Measurements from ENCODE around the gene PDCD1.
"Not testable (repeated sequence)": the region's sequence is repeated elsewhere in the genome, so short reads cannot be mapped to it uniquely, and the experiment has no call there.

The PDCD1 gene

DNA sequence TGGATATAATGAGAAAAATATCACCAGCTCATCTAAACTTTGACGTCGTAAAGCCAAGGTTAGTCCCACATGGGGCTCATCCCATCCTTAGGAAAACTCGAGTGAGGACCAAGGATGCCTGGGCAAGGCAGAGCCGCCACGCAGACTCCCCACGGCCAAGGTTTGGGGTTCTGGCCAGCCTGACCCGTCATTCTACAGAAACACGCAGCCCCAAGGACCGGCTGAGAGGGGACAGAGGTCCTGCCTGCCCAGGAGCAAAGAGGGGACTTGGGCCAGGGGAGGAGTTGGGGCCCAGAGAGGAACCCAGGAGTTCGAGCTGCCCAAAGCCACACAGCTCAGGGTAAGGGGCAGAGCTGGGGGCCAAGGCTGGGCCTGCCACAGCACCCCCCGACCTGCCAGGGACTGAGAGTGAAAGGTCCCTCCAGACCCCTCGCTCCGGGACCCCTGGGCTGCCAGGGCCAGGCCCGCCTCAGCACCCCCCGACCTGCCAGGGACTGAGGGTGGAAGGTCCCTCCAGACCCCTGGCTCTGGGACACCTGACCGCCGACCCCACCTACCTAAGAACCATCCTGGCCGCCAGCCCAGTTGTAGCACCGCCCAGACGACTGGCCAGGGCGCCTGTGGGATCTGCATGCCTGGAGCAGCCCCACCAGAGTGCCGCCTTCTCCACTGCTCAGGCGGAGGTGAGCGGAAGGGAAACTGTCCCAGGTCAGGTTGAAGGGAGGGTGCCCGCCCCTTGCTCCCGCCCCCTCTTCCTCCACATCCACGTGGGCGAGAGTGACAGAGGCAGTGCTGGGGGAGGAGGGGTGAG lies at the start of gene PDCD1:
Gene PDCD1 (minus strand): TSS at position 689 of the 811 bp plus-strand sequence. CDS start 56 bp downstream, at position 633.
- no peak for DNase-seq

DNA sequence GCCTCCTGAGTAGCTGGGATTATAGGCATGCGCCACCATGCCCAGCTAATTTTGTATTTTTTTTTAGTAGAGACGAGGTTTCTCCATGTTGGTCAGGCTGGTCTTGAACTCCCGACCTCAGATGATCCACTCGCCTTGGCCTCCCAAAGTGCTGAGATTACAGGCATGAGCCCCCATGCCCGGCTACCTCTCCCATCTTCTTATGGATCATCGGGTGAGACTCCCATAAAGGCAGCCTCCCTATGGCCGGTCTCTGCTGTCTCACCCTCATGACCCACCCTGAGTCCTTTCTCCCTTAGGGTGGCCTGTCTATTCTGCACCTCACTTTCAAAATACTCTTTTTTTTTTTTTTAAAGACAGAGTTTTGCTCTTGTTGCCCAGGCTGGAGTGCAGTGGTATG lies 49.1 kb upstream of the PDCD1 start:
- DNase-seq = not testable (repeated sequence)

DNA sequence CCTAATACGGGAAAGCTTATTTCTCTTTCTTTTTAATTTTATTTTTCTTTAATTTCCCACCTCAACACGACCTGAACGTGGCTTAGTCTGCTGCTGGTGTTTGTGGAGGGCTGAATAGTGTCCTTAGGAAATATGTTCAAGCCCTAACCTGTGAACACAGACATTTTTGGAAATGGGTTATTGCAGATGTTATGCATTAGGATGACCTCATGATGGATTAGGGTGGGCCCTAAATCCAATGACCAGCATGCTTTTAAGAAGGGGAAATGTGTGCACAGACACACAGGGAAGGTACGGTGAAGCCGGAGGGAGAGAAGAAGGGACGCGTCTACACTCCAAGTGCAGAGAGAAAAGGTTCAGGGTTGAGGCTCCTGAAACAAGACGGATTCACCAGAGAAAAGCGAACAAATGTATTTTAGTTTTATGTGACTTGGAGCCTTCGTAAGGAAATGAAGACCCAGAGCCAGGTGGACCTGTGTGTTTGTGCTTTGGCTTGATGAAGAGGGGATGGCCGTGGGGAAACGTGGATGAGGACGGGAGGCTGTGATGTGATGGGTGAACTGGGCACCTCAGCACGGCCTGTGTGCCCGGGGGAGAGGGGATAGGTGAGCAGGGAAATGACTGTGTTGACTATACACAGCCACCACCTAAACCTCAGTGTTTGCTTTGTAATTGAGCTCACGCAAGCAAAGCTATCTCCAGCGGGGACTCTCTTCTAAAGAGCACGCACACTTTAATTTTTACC lies 48.3 kb upstream of the PDCD1 start:
- DNase-seq = no peak

DNA sequence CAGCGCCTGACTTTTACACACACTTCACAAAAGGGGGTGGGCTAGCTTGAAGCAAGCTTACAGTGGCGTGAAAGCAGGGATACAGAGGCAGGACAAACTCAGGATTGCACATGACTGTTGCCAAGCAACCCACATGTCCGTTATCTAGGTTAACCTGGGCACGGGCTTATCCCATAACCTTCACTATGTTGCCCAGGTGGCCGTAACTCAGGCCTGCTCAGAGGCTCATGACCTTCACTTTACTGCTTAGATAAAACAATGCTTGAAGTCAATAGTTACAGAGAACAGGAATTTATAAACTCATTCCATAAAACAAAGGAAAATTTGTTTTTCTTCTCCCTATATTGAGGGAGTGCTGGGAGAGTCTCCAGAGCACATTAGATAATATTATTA lies 47.7 kb upstream of the PDCD1 start:
- DNase-seq = not testable (repeated sequence)

DNA sequence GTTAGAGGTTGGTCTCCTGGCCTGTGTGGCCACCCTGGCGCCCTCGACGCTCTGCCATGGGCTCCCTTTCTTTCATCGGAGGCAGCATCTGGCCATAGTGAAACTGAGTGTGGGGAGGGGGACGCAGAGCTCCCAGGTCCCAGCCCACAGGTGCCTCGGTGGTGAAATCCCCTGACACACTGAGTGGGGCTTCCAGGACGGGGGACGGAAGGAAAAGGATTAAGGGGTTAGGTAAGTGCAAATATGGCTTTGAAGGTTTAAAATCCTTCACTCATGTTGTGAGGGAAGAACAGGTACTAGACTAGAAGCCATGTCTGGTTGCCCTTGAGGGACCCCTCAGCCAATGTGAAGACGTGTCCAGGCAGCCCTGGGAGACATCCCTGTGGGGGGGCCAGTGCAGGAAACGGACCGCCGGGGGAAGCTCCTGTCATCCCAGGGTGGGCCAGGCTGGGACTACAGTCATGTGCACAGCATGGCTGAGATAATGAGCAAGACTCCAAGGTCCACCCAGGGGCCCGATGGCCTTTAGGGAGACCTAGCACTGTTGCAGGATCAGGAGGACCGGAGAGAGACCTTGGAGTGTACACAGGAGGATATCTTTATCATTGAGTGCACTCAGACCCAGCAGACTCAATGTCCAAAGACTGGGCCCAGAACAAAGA lies 47.2 kb upstream of the PDCD1 start:
- DNase-seq = no peak

DNA sequence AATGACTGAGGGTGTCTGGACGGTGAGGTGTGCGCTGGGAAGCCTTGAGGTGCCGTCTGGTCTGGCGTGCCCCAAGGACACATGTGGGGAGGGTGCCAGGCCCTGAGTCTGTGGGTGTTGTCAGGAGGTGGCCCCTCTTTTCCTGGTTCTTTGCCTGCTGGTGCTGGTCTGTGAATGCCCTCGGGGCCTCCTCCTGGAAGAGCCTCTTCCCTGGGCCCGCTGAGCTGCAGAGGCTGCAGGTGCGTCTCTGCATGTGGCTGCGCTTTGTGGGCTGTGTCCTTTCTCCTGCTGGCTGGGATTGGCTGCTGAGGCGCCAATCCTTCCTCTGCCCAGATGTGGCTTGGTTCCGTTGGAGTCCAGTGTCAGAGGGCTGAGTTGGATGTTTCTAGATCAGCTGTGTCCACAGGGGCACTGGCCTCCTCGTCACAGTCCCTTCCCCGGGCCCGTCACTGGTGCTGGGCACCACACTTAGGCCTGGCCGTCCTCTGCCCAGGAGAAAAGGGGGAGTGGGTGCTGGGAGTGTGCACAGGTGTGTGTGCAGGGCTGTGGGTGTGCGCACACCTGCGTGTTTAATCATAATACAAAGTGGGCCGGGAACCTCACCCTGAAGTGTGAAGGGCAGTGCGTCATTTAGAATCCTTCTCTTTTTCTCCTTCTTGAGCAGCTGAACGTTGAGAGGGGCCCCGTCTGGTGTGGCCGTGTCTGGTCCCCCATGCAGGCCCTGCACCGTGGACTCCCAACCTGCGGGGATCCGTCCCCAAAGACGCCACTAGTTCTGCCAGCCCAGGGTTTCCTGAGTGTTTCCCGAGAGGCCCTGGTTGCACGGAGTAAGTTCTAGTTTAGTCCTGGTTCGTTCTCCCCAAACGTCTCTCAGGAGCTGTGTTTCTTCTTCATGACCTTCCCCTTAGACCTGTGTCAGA lies 46.4 kb upstream of the PDCD1 start:
- no peak for DNase-seq

DNA sequence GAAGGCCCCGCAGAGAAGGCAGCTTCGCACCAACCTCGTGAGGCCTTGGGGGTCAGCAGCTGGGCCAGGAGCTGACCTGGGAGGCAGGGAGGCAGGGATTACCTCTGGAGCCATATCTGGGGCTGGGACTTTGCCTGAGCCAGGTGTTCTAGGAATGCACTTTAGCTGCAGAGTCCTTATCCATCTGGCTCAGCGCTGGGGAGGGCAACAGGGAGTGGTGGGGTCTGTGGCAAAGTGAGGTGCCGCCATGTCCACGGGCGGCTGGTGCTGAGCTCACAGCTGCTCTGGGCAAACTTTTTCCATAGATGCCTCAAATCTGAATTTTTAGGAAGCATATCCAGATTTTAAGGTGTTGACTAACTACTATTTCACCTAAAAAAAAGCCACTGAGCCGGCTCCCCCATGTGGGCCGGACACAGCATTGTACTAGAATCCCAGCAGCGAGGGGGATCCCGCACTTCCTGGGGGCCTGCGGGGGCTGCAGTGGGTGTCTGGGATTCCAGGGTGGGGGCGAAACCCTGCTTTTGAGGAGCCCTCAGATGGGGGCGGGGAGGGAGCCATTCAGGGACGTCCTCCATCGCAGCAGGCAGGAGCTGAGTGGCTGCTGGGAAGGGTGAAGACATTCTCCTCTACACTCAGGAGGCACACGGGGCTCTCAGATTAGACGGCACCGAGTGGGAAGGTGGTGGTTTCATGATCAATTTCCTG lies 45.5 kb upstream of the PDCD1 start:
- no peak for DNase-seq

DNA sequence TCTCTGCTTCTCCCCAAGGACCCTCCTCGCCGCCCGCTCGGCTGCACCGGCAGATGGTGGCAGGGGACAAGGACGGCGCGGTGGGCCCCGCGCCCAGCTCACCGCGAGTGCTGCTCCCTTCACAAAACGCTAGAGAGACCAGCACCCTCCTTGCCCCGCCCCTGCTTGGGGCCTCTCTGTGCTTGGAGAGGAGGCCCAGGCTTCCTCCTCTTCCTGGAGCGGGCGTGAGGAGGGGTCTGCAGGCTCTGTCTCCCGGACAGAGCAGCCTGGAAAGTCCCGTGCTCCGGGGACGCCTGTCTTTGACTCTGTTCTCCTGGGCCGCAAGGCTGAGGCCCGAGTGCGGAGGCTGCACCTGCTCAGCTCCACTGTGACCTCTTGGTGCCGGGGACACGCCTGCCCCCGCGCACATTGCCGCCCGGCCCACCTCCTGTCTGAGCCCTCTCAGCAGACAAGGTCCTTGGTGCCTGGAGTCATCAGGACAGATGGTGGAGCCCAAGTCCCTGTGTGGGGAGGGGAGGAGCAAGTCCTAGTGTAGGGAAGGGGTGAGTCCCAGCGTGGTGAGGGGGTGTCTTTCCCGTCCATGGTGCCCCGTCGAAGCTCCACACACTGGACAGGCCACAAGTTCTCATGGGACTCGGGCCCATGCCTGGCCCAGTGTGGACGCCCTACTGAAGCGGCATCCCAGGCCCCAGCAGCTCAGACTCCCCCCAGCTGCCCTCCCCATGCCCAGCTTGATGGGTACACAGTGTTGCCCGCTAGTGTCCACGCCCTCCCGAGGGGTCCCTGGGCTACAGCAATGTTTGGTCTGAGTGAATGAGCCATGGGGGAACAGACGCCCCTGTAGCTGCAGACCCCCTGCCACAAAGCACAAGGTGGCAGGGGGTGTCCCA lies 44.7 kb upstream of the PDCD1 start:
- DNase-seq = no peak

DNA sequence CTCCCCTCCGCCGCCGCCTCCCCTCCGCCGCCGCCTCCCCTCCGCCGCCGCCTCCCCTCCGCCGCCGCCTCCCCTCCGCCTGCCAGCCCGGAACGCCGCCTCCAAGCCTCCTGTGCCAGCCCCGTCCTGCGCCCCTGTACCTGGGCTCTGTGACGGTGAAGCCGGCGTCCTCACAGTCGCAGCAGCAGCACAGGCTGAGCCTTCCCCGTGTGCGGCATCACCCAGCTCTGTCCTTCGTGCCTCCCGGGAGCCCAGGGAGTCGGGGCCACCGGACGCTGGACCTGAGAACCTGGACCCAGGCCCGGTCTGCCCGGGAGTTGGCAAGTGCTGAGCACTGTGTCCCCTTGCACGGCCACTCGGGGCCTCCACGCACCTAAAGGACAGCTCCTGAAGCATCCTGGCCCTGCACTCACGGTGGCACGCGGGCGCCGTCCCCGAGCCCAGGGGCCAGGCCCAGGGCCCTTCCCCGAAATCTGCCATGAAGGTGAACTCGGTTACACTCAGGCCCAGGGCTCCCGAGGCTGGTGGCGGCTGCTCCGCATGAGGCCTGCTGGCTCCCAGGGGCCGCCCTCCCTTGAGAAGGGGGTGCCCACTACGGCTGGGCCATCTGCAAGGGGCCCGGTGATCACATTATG lies 43.8 kb upstream of the PDCD1 start:
- DNase-seq = no peak

DNA sequence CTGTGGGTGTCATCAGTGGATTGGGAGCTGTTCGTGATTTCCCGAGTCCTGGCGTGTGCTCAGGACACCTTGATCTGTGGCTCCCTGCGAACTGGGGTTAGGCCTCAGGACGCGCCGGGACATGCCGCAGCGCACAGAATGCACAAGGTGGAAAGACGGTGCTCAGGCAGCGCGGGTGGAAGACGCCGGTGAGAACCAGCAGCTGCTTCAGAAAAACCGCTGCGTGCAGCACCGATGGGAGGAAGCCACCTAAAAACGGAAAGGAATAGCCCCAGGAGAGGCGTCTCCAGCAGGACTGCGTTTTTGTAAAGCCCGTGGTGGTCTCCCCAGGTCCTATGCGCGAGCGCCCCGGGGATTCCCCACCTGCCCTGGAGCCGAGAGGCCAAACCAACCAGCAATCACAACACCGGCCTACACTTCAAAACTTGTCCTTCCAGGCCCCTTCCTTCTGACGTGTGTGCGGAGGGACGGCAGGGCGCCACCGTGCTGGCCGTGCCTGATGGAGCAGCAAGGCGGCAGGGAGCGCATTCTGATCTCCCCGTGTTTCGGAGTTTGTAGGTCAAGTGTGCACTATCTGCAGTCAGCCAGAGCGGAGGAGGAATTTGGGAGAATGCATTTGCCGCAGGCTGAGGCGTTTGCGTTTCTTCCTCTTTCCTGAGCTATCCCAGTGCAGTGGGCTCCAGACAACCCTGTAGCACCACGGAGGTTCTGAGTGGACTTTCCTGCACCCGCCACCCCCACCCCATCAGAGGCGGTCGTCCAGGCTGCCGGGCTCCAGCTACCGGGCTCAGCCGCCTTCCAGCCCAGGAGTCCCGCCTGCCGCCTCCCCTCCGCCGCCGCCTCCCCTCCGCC lies 43.0 kb upstream of the PDCD1 start:
- no peak for DNase-seq

DNA sequence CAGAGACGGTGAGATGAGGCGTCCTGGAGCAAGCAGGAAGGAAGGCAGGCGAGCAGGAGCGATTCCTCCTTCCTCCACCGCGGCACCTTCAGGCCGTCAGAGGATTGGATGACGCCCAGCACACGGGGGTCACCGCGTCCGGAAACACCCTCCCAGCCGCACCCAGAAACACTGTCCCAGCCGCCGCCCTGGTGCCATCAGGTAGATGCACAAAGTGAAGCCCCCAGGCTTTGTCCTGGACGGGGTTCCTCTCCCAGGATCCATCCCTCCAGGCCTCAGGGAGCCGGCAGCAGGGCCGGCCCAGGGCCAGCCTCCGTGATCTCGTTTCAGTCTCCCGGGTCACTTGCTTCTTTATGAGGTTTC lies 42.3 kb upstream of the PDCD1 start:
- DNase-seq = no peak

DNA sequence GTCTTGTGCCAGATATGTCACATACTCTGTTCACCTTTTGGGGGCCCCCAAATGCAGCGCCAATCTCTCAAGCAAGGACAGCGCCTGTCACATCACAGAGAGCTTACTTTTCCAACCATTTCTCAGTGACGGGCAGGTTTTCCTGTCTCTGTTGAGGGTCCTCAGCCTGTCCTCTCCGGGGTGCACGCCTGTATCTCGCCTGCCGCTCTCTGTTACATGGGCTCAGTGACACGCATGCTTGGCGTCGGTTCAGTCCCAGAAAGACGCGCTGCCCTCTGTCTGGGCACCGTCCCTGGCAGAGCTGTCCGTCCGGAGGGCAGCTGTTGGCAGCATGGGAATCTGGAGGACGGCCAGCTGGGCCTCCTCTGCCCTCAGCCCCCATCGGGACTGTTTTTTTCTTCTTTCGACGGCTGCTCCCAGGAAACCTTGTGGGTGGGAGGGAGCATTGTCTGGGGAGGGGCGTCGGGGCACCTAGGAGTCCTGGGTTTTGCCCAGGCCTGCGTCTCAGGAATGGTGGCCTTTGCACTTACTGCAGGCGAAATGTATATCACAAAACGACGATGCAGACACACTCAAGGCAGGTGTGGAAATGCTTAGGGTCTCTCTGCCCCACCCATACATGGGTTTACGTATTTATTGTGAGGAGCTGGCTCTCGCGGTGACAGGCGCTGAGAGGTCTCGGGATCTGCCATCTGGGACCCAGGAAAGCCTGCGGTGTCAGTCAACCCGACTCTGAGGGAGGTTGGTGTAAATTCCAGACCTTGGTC lies 41.7 kb upstream of the PDCD1 start:
- no peak for DNase-seq

DNA sequence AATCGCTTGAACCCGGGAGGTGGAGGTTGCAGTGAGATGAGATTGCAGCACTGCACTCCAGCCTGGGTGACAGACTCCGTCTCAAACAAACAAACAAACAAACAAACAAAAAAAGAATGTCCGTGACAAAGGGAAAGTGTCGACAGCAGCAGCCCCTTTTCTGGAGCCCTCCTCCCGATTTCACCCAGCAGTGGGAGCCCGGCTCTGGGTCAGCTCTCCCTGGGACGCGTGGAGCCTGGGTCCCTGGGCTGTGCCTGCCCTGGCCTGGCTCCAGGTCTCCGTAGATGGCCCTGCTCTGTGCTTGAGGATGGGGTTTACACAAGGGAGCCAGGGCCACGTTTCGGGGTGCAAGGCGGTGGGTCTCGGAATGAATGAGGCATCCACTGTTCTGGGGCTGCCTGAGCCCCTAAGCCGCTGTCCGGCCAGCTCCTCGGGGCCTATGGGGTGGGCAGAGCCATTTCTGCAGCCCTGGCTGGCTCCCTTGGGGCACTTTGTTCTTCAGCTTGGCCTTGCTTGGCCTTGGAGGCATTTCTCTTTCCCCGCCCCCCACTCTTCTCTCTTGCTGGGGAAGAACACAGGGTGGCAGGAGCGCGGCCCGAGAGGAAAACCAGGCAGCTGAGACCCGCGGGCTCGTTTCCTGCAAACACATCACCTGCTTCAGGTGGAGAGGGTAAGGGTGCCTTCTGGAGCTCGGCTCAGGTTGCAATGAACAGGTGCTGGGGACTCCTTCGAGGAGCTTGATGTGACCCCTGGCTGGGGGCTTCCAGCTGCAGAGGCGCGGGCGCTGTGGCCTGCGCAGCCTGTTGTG lies 40.0 kb upstream of the PDCD1 start:
- DNase-seq = no peak

DNA sequence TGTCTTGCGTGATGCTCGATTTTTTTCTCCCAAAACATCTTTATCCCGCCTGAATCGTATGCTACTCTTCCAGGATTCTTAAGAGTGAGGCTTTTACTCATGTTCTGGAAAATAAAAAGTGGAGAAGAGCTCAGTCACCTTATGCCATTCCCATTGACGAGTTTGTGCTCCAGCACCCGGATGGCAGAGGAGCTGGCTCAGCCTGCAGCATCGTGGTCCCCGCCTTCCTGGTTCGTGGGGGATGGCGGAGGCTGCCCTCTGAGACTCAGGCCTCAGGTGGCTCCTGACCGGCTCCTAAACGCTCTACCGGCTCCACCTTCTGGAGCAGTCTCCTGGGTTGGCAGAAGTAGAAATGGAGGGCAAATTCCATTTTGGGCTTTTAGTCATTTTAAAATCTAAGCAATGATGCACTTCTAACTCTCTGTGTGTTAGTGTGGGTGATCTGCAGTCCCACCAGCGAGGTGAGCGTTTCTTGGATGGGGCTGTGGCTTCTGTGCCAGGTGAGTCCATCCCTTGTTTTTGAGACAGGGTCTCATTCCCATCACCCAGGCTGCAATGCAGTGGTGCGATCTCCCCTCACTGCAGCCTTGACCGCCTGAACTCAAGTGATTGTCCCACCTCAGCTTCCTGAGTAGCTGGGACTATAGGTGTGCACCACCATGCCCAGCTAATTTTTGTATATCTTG lies 38.7 kb upstream of the PDCD1 start:
- no peak for DNase-seq

DNA sequence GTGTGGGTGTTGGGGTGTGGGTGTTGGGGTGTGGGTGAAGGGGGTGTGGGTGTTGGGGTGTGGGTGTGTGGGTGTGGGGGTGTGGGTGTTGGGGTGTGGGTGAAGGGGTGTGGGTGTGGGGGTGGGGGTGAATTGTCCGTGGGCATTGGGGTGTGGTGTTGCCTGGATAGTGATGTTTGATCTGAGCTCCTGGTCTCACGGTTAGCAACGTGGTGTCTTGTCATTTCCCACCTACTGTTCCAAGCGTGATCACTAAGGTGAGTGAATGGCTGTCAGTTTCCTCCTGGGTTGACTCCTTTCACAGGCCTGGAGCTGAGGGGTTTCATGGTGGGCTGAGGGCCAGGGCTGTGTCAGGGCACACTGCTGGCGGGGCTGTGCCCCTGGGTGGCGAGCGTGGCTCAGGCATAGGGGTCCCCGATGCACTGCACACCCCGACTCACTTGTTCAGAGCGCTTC lies 38.1 kb upstream of the PDCD1 start:
- no peak for DNase-seq

DNA sequence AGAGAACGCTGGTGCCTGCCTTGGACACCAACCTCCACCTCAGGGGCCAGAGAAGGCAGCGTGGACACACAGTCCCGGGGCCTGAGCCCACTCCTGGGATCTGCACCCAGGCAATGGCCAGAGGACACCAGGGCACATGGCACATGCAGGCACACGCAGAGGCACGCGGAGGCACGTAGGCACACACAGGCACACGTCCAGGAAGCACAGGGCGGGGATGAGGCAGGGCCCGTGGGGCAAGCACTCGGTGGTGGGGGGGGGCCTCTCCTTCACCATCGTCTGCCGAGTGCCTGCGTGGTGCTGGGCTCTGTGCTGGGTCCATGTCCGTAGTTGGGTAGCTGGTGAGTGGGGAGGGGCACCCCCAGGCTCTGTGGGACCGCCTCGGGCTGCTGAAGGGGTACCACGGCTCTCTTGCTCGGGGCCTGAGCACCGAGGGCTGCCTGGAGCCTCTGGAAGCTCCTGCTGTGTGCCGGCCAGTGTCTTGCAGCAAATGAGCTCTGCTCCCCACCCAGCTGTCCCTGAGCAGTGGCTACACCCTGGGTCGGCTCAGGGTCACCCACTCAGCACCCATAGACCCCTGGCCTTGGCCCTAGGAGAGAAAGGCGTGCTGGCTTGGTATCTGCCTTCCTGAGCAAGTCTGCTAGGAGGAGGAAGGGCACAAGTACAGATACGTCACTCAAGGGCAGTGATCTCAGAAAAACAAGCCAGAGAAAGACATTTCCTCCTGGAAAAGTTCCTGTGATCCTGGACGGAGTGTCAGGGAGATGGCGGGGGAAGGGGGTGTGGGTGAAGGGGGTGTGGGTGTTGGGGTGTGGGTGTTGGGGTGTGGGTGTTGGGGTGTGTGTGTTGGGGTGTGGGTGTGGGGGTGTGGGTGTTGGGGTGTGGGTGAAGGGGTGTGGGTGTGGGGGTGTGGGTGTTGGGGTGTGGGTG lies 37.3 kb upstream of the PDCD1 start:
- no peak for DNase-seq
